GM10266 (cell line): ENCODE results near the gene CADM1.

Experiments used
- DNase-seq: peaks from one replicate; pipeline ENCODE4 v3.0.0; 2012; ENCODE audit errors: extremely low spot score
- TF ChIP-seq, protein P1 (sequence below): IDR thresholded peaks from 2 replicates; pipeline ENCODE4 v1.5.1; 2012; ENCODE audit warnings: mild to moderate bottlenecking, low read depth; ENCODE audit not compliant: control insufficient read depth, insufficient read depth; ENCODE audit errors: missing control alignments

Gene CADM1

DNA sequence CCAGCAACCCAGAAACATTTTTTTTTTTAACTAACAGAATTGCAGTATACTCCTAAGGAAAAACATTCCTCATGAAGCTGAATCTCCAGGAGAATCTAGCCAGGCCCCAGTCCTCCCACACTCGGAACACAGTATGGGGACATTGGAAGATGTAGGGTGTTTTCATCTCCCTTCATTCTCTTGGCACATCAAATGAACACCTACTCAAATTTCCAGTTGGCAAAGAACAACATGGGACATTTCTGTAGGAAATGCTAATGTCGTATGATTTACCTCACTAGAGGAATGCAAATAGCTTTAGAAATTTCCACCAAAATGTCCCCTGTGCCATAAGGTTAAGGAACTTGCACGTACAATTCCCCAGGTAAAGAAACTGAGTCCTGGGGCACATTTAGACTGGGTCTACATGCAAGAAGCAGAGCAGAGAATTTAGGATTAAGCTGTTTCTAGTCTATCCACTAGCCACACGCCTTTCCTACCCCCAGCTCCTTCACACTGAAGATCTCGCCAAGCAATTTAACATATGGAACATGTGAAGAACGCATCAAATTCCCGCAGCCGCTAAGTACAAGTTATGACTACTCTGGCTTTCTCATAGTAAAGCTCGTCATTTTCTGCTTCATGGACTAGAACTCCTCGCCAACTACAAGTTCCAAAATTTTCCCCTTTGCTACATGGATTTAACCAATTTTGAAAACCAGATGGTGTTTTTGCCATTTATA, 2.9 kb upstream of the CADM1 start:
- TF ChIP-seq, protein P1, sequence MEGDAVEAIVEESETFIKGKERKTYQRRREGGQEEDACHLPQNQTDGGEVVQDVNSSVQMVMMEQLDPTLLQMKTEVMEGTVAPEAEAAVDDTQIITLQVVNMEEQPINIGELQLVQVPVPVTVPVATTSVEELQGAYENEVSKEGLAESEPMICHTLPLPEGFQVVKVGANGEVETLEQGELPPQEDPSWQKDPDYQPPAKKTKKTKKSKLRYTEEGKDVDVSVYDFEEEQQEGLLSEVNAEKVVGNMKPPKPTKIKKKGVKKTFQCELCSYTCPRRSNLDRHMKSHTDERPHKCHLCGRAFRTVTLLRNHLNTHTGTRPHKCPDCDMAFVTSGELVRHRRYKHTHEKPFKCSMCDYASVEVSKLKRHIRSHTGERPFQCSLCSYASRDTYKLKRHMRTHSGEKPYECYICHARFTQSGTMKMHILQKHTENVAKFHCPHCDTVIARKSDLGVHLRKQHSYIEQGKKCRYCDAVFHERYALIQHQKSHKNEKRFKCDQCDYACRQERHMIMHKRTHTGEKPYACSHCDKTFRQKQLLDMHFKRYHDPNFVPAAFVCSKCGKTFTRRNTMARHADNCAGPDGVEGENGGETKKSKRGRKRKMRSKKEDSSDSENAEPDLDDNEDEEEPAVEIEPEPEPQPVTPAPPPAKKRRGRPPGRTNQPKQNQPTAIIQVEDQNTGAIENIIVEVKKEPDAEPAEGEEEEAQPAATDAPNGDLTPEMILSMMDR = no peak
- DNase-seq = no peak

DNA sequence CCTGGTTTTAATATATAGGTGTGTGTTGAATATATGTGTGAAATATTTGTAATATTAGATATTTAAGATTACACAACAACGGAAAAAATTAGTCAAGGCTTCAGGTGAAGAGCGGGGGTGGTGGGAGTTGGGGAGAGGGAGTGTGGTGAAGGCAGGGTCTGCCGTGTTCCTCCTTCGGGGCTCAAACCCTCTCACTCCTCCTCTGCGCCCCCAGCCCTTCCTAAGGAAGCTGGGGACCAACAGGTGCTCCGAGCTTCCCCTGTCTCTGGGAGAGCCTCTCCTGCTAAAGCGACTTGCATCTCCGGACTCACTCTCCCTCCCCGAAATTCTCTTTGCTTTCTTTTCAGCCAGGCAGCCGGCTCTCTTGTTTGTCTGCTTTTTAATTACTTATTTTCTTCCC, 960 bp upstream of the CADM1 start:
- no peak for DNase-seq
- TF ChIP-seq, protein P1 = no peak

GRCh38 chr11:115503886-115504275, 334 bp downstream of the CADM1 start:
- TF ChIP-seq, protein P1 = no peak
- peak; percentile 38 for DNase-seq

GRCh38 chr11:115503083-115503885, 931 bp downstream of the CADM1 start:
- peak; percentile 58 for DNase-seq
- TF ChIP-seq, protein P1 = peak; percentile 58

GRCh38 chr11:115502636-115503082, 1.6 kb downstream of the CADM1 start:
- DNase-seq = peak; percentile 21
- TF ChIP-seq, protein P1 = no peak

GRCh38 chr11:115501893-115502589, 2.2 kb downstream of the CADM1 start:
- DNase-seq = peak; percentile 24
- TF ChIP-seq, protein P1 = no peak

DNA sequence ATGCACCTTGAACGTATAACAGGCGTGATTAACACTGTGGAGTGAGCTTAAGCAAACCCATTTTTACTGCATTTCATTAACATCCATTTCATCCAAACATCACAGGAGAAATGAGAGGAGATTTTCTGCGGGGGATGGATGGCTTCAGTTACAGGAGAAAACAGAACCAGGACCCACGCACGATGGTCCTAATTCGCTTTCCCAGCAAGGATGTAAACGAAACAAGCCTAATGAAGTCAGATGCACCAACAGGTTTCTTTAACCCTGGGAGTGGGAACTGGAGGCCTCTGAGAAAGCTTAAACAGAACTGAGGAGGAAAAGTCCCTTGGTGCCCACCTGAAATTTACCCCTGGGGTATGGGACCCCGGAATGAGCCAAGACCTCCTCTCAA, 2.7 kb downstream of the CADM1 start:
- TF ChIP-seq, protein P1 = no peak
- DNase-seq = no peak
